Measurements from ENCODE around the gene SYNE4.
"Not testable (repeated sequence)": the region's sequence is repeated elsewhere in the genome, so short reads cannot be mapped to it uniquely, and the experiment has no call there.

SYNE4 gene

GRCh38 chr19:35988824-35989223 lies 19.8 kb downstream of the SYNE4 start:
- no peaks in the 10 kb centered on the region for H3K27me3 ChIP-seq (ENCODE audit: control insufficient read depth, insufficient read depth, low read length)
- no CpG with 5 or more reads among the region's 3 CpGs for WGBS (ENCODE audit: insufficient coverage, insufficient read length)
- no peaks in the 10 kb centered on the region for H3K9me3 ChIP-seq (ENCODE audit: control insufficient read depth, insufficient read depth, low read length)

GRCh38 chr19:35987571-35987896 lies 21.1 kb downstream of the SYNE4 start:
- no peaks in the 10 kb centered on the region for H3K4me1 ChIP-seq (ENCODE audit: control insufficient read depth, insufficient read depth, low read length)
- no peaks in the 10 kb centered on the region for H3K9me3 ChIP-seq (ENCODE audit: control insufficient read depth, insufficient read depth, low read length)
- H3K4me3 ChIP-seq (ENCODE audit: low read length): no peak overlapping the region; the same call in 1 of the 2 replicates
- no peaks in the 10 kb centered on the region for H3K27me3 ChIP-seq (ENCODE audit: control insufficient read depth, insufficient read depth, low read length)
- no CpG with 5 or more reads among the region's 8 CpGs for WGBS (ENCODE audit: insufficient coverage, insufficient read length)
- no peaks in the 10 kb centered on the region for H3K36me3 ChIP-seq (ENCODE audit: control insufficient read depth, insufficient read depth, low read length)
- no peak for DNase-seq (ENCODE audit: low read depth, low spot score)
- no peak overlapping the region for H3K27ac ChIP-seq (ENCODE audit: low read length)

More at GRCh38 chr19:35988824-35989223, 19.8 kb downstream of the SYNE4 start:
- H3K4me3 ChIP-seq (ENCODE audit: low read length): no peak overlapping the region
- H3K27ac ChIP-seq (ENCODE audit: low read length): no peak overlapping the region
- no peaks in the 10 kb centered on the region for H3K4me1 ChIP-seq (ENCODE audit: control insufficient read depth, insufficient read depth, low read length)
- DNase-seq (ENCODE audit: low read depth, low spot score): no peak
- H3K36me3 ChIP-seq (ENCODE audit: control insufficient read depth, insufficient read depth, low read length): no peaks in the 10 kb centered on the region

GRCh38 chr19:35986664-35987570 lies 21.7 kb downstream of the SYNE4 start:
- no peaks in the 10 kb centered on the region for H3K27me3 ChIP-seq (ENCODE audit: control insufficient read depth, insufficient read depth, low read length)
- no CpG with 5 or more reads among the region's 54 CpGs for WGBS (ENCODE audit: insufficient coverage, insufficient read length)
- H3K9me3 ChIP-seq (ENCODE audit: control insufficient read depth, insufficient read depth, low read length): no peaks in the 10 kb centered on the region
- peak overlapping the region; percentile 34; the same call in 1 of the 2 replicates for H3K4me3 ChIP-seq (ENCODE audit: low read length)
- no peak overlapping the region for H3K27ac ChIP-seq (ENCODE audit: low read length)
- H3K36me3 ChIP-seq (ENCODE audit: control insufficient read depth, insufficient read depth, low read length): no peaks in the 10 kb centered on the region
- no peaks in the 10 kb centered on the region for H3K4me1 ChIP-seq (ENCODE audit: control insufficient read depth, insufficient read depth, low read length)
- no peak for DNase-seq (ENCODE audit: low read depth, low spot score)

- no peaks in the 10 kb centered on the region for H3K36me3 ChIP-seq (ENCODE audit: control insufficient read depth, insufficient read depth, low read length)
- no peak for DNase-seq (ENCODE audit: low read depth, low spot score)
- H3K27me3 ChIP-seq (ENCODE audit: control insufficient read depth, insufficient read depth, low read length): no peaks in the 10 kb centered on the region
- no peaks in the 10 kb centered on the region for H3K9me3 ChIP-seq (ENCODE audit: control insufficient read depth, insufficient read depth, low read length)
- no peaks in the 10 kb centered on the region for H3K4me1 ChIP-seq (ENCODE audit: control insufficient read depth, insufficient read depth, low read length)
- no CpG with 5 or more reads among the region's 5 CpGs for WGBS (ENCODE audit: insufficient coverage, insufficient read length)
- no peak overlapping the region for H3K27ac ChIP-seq (ENCODE audit: low read length)
- no peak overlapping the region for H3K4me3 ChIP-seq (ENCODE audit: low read length)
Observed at GRCh38 chr19:35986111-35986510, 22.5 kb downstream of the SYNE4 start.

- Histone ChIP-seq H3K36me3 (ENCODE audit: control insufficient read depth, insufficient read depth, low read length) (no peaks in the 10 kb centered on the region), H3K27ac (ENCODE audit: low read length) (no peak overlapping the region)
- no peak for DNase-seq (ENCODE audit: low read depth, low spot score)
Observed at GRCh38 chr19:35983177-35983576, 25.4 kb downstream of the SYNE4 start.

DNA sequence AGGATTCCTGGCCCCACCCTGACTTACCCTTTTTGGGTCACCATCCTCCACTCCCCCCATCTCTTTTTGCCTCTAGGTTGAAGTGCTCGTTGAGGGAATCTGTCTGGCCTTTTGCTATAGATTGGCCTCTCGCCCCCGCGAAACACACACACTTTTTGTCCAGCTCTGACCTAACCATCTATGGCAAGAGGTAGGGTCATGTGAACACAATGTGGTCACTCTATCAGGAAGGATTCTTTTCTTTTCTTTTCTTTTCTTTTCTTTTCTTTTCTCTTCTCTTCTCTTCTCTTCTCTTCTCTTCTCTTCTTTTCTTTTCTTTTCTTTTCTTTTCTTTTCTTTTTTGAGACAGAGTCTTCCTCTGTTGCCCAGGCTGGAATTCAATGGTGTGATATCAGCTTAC lies 27.6 kb downstream of the SYNE4 start:
- no CpG with 5 or more reads among the region's 4 CpGs for WGBS (ENCODE audit: insufficient coverage, insufficient read length)
- not testable (repeated sequence) for H3K27ac ChIP-seq (ENCODE audit: low read length); H3K4me1 ChIP-seq (ENCODE audit: control insufficient read depth, insufficient read depth, low read length); DNase-seq (ENCODE audit: low read depth, low spot score); H3K27me3 ChIP-seq (ENCODE audit: control insufficient read depth, insufficient read depth, low read length); H3K9me3 ChIP-seq (ENCODE audit: control insufficient read depth, insufficient read depth, low read length); H3K4me3 ChIP-seq (ENCODE audit: low read length); H3K36me3 ChIP-seq (ENCODE audit: control insufficient read depth, insufficient read depth, low read length)

More at GRCh38 chr19:35983177-35983576, 25.4 kb downstream of the SYNE4 start:
- Histone ChIP-seq H3K9me3 (ENCODE audit: control insufficient read depth, insufficient read depth, low read length) (no peaks in the 10 kb centered on the region), H3K4me1 (ENCODE audit: control insufficient read depth, insufficient read depth, low read length) (peaks cover 2% of the 10 kb centered on the region; the same call in 1 of the 2 replicates), H3K27me3 (ENCODE audit: control insufficient read depth, insufficient read depth, low read length) (no peaks in the 10 kb centered on the region), H3K4me3 (ENCODE audit: low read length) (no peak overlapping the region)
- no CpG with 5 or more reads among the region's 8 CpGs for WGBS (ENCODE audit: insufficient coverage, insufficient read length)

- Histone ChIP-seq H3K9me3 (ENCODE audit: control insufficient read depth, insufficient read depth, low read length) (no peaks in the 10 kb centered on the region), H3K27me3 (ENCODE audit: control insufficient read depth, insufficient read depth, low read length) (no peaks in the 10 kb centered on the region), H3K4me1 (ENCODE audit: control insufficient read depth, insufficient read depth, low read length) (peaks cover 2% of the 10 kb centered on the region; the same call in 1 of the 2 replicates), H3K27ac (ENCODE audit: low read length) (no peak overlapping the region), H3K4me3 (ENCODE audit: low read length) (no peak overlapping the region), H3K36me3 (ENCODE audit: control insufficient read depth, insufficient read depth, low read length) (no peaks in the 10 kb centered on the region)
- WGBS (ENCODE audit: insufficient coverage, insufficient read length): no CpG with 5 or more reads among the region's 20 CpGs
- DNase-seq (ENCODE audit: low read depth, low spot score): no peak
Observed at GRCh38 chr19:35978832-35979365, 29.7 kb downstream of the SYNE4 start.

DNA sequence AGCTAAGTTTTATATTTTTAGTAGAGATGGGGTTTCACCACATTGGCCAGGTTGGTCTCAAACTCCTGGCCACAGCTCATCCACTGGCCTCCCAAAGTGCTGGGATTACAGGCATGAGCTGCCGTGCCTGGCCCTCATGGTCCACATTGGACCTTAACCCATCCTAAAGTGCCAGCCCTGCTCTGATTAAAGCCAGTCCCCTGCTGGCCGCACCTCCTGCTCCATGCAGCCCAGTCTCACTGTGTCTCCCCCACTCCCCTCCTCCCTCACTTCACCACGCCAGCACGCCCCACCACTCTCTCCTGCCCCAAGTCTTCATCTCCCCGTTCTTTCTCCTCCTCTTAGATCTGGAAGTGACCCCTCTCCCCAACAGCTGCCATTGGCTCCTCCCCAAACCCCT lies 30.3 kb downstream of the SYNE4 start:
- H3K4me1 ChIP-seq (ENCODE audit: control insufficient read depth, insufficient read depth, low read length): peaks cover 2% of the 10 kb centered on the region; the same call in 1 of the 2 replicates
- no CpG with 5 or more reads among the region's 5 CpGs for WGBS (ENCODE audit: insufficient coverage, insufficient read length)
- H3K4me3 ChIP-seq (ENCODE audit: low read length): no peak overlapping the region
- no peaks in the 10 kb centered on the region for H3K27me3 ChIP-seq (ENCODE audit: control insufficient read depth, insufficient read depth, low read length)
- H3K36me3 ChIP-seq (ENCODE audit: control insufficient read depth, insufficient read depth, low read length): no peaks in the 10 kb centered on the region
- H3K9me3 ChIP-seq (ENCODE audit: control insufficient read depth, insufficient read depth, low read length): no peaks in the 10 kb centered on the region
- DNase-seq (ENCODE audit: low read depth, low spot score): no peak
- H3K27ac ChIP-seq (ENCODE audit: low read length): no peak overlapping the region

DNA sequence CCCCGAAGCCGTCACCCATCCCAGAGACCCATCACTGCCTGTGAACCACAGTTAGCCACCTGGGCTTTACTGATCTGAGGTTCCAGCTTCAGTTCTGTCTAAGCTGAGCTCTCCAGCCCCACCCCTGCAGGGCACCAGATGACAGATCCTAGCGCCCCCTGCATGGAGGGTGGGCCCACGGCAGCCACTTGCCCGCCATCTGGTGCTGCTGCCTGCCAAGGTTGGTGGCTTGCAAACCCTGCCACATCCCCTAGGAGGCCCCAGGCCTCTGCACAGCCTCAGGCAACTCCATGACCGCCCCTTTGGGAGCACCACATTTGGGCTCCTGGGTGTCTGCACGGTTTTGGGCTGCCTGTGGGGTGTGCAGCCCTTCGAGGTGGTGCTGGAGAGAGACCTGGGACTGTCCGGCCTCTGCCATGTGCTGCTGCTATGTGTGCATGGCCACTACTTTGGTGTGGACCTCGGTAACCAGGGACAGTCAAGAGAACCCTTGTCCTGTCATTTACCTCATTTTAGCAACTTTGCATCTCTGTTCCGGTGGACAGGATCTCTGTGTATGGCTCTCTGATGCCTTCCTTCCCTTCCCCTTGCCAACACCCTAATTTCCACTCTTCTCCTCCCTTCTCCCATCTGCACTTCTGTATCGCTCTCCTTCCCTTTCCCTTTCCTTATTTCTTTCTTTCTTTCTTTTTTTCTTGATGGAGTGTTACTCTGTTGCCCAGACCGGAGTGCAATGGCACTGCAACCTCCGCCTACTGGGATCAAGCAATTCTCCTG lies 31.0 kb downstream of the SYNE4 start:
- peak; percentile 63 for DNase-seq (ENCODE audit: low read depth, low spot score)
- Histone ChIP-seq H3K36me3 (ENCODE audit: control insufficient read depth, insufficient read depth, low read length) (no peaks in the 10 kb centered on the region), H3K27me3 (ENCODE audit: control insufficient read depth, insufficient read depth, low read length) (no peaks in the 10 kb centered on the region), H3K4me3 (ENCODE audit: low read length) (no peak overlapping the region), H3K9me3 (ENCODE audit: control insufficient read depth, insufficient read depth, low read length) (no peaks in the 10 kb centered on the region), H3K4me1 (ENCODE audit: control insufficient read depth, insufficient read depth, low read length) (peaks cover 2% of the 10 kb centered on the region; the same call in 1 of the 2 replicates), H3K27ac (ENCODE audit: low read length) (no peak overlapping the region)
- WGBS (ENCODE audit: insufficient coverage, insufficient read length): 100% methylated on average over 1 of the region's 14 CpGs

DNA sequence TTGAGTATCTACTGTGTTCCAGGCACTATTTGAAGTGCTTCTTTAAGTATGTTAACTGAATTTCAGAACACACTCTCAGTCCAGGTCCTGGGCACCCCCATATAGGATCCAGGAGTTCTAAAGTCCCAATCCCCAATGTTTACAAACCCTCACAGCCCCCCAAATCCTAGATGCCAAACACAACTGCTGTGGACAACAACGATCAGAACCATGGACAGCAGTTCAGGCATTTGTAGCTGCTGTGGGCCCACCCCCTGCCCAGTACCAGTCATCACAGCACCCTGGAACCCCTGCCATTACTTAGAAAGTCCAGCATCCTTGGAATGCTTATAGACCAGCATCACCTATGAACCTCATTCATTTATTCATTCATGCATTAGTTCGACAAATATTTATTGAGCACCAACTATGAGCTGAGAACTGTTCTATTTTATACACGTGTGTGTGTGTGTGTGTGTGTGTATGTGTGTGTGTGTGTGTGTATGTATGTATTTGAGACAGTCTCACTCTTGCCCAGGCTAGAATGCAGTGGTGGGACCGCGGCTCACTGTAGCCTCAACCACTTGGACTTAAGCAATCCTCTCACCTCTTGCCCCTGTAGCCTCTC lies 32.9 kb downstream of the SYNE4 start:
- no peak for DNase-seq (ENCODE audit: low read depth, low spot score)
- no peak overlapping the region for H3K4me3 ChIP-seq (ENCODE audit: low read length)
- no peak overlapping the region for H3K27ac ChIP-seq (ENCODE audit: low read length)
- H3K27me3 ChIP-seq (ENCODE audit: control insufficient read depth, insufficient read depth, low read length): no peaks in the 10 kb centered on the region
- H3K9me3 ChIP-seq (ENCODE audit: control insufficient read depth, insufficient read depth, low read length): no peaks in the 10 kb centered on the region
- no peaks in the 10 kb centered on the region for H3K36me3 ChIP-seq (ENCODE audit: control insufficient read depth, insufficient read depth, low read length)
- H3K4me1 ChIP-seq (ENCODE audit: control insufficient read depth, insufficient read depth, low read length): peaks cover 2% of the 10 kb centered on the region; the same call in 1 of the 2 replicates
- no CpG with 5 or more reads among the region's 5 CpGs for WGBS (ENCODE audit: insufficient coverage, insufficient read length)
